Retinal pigment epithelial cell (primary cell): ENCODE data around the gene LDLRAD3.

Source experiments
- DNase-seq: peaks from one replicate; pipeline ENCODE4 v3.0.0-alpha.2; 2010; ENCODE audit warnings: low read depth
- H3K4me3 ChIP-seq: 2 replicates; pipeline ENCODE4 v1.5.1; 2011; ENCODE audit warnings: mild to moderate bottlenecking, low read length, control low read depth, moderate library complexity
- CTCF ChIP-seq: conservative IDR thresholded peaks from 2 replicates; pipeline ENCODE4 v1.5.1; 2011; ENCODE audit warnings: low read depth, low read length, control low read depth, inconsistent platforms

Gene LDLRAD3

GRCh38 chr11:36264973-36265344 lies 321.1 kb downstream of the LDLRAD3 start:
- TF ChIP-seq CTCF, result no peak
- DNase-seq, result no peak
- H3K4me3 ChIP-seq, result no peak overlapping the region

GRCh38 chr11:36265793-36266628 lies 322.1 kb downstream of the LDLRAD3 start:
- TF ChIP-seq CTCF, result peak; percentile 91

GRCh38 chr11:36266767-36267166 lies 322.9 kb downstream of the LDLRAD3 start:
- DNase-seq, result no peak
- no peak overlapping the region for H3K4me3 ChIP-seq

More at GRCh38 chr11:36265793-36266628, 322.1 kb downstream of the LDLRAD3 start:
- H3K4me3 ChIP-seq, result no peak overlapping the region
- DNase-seq, result no peak

GRCh38 chr11:36268337-36268985 lies 324.6 kb downstream of the LDLRAD3 start:
- DNase-seq, result no peak
- H3K4me3 ChIP-seq, result no peak overlapping the region
- TF ChIP-seq CTCF, result no peak

More at GRCh38 chr11:36266767-36267166, 322.9 kb downstream of the LDLRAD3 start:
- no peak for TF ChIP-seq CTCF

- no peak for DNase-seq
- no peak for TF ChIP-seq CTCF
- H3K4me3 ChIP-seq, result no peak overlapping the region
These were observed 326.8 kb downstream of the LDLRAD3 start for GRCh38 chr11:36270701-36271100.

GRCh38 chr11:36271794-36272407 lies 328.0 kb downstream of the LDLRAD3 start:
- TF ChIP-seq CTCF, result no peak
- no peak overlapping the region for H3K4me3 ChIP-seq
- DNase-seq, result no peak
